ENCODE results near the gene CCDC171. TPM values are rescaled to one million over a fixed set of nuclear protein-coding genes. Genes with fewer than 3 reads are reported as not detected.
"Not testable (repeated sequence)": the region's sequence is repeated elsewhere in the genome, so short reads cannot be mapped to it uniquely, and the experiment has no call there.

CCDC171 gene
- total RNA-seq, 3 donors from 2014 or later: 3.6 to 4.5 (median 3.6) TPM

GRCh38 chr9:15778861-15779260 is 226.0 kb downstream of the CCDC171 start:
- Histone ChIP-seq H3K4me1 (ENCODE audit: low read depth) (no peaks in the 10 kb centered on the region), H3K4me3 (no peak overlapping the region), H3K36me3 (ENCODE audit: low read depth) (no peaks in the 10 kb centered on the region), H3K9me3 (no peaks in the 10 kb centered on the region)
- no peak for ATAC-seq
- no peak for DNase-seq
- intact Hi-C loops (cut with DNase I, micrococcal nuclease): no loop called here
- no peak for TF ChIP-seq CTCF (IDR thresholded peaks at IDR 0.05)

GRCh38 chr9:15782106-15782505 is 229.3 kb downstream of the CCDC171 start:
- H3K9me3 ChIP-seq: no peaks in the 10 kb centered on the region
- H3K4me1 ChIP-seq (ENCODE audit: low read depth): no peaks in the 10 kb centered on the region
- ATAC-seq: no peak
- no peaks in the 10 kb centered on the region for H3K36me3 ChIP-seq (ENCODE audit: low read depth)
- intact Hi-C loops (cut with DNase I, micrococcal nuclease): no loop called here
- DNase-seq: no peak
- H3K4me3 ChIP-seq: no peak overlapping the region
- no peak for TF ChIP-seq CTCF (IDR thresholded peaks at IDR 0.05)

- TF ChIP-seq CTCF (IDR thresholded peaks at IDR 0.05): no peak
- no peaks in the 10 kb centered on the region for H3K36me3 ChIP-seq (ENCODE audit: low read depth)
- intact Hi-C loops (cut with DNase I, micrococcal nuclease): no loop called here
Observed at GRCh38 chr9:15785584-15785983, 232.7 kb downstream of the CCDC171 start.

GRCh38 chr9:15786616-15787015 is 233.8 kb downstream of the CCDC171 start:
- Histone ChIP-seq H3K9me3 (no peaks in the 10 kb centered on the region), H3K36me3 (ENCODE audit: low read depth) (no peaks in the 10 kb centered on the region), H3K4me1 (ENCODE audit: low read depth) (no peaks in the 10 kb centered on the region), H3K4me3 (no peak overlapping the region)
- intact Hi-C loops (cut with DNase I, micrococcal nuclease): no loop called here
- DNase-seq: no peak
- ATAC-seq: no peak
- no peak for TF ChIP-seq CTCF (IDR thresholded peaks at IDR 0.05)

More at GRCh38 chr9:15785584-15785983, 232.7 kb downstream of the CCDC171 start:
- Histone ChIP-seq H3K9me3 (no peaks in the 10 kb centered on the region), H3K4me1 (ENCODE audit: low read depth) (no peaks in the 10 kb centered on the region), H3K4me3 (no peak overlapping the region)
- no peak for ATAC-seq
- DNase-seq: no peak

GRCh38 chr9:15810219-15810899 is 257.5 kb downstream of the CCDC171 start:
- peaks cover 15% of the 10 kb centered on the region for H3K9me3 ChIP-seq
- intact Hi-C loops (cut with DNase I, micrococcal nuclease); H3K4me1 ChIP-seq (ENCODE audit: low read depth); H3K36me3 ChIP-seq (ENCODE audit: low read depth); ATAC-seq; H3K4me3 ChIP-seq; DNase-seq: not testable (repeated sequence)

GRCh38 chr9:15813076-15813475 is 260.2 kb downstream of the CCDC171 start:
- TF ChIP-seq CTCF (IDR thresholded peaks at IDR 0.05): no peak
- H3K36me3 ChIP-seq (ENCODE audit: low read depth): no peaks in the 10 kb centered on the region
- intact Hi-C loops (cut with DNase I, micrococcal nuclease): no loop called here
- peaks cover 5% of the 10 kb centered on the region for H3K9me3 ChIP-seq
- H3K4me3 ChIP-seq: no peak overlapping the region
- no peaks in the 10 kb centered on the region for H3K4me1 ChIP-seq (ENCODE audit: low read depth)
- DNase-seq (no peak), ATAC-seq (no peak)
